HG02763 (cell line): ENCODE measurements around the gene TSSK6.
"Not testable (repeated sequence)": the region's sequence is repeated elsewhere in the genome, so short reads cannot be mapped to it uniquely, and the experiment has no call there.

Experiments
- ATAC-seq: cut with Tn5 transposase; IDR thresholded peaks from one replicate; pipeline ENCODE4 v1.9.1; 2021; ENCODE audit warnings: mild to moderate bottlenecking, moderate library complexity; ENCODE audit not compliant: unreplicated experiment

TSSK6 gene

DNA sequence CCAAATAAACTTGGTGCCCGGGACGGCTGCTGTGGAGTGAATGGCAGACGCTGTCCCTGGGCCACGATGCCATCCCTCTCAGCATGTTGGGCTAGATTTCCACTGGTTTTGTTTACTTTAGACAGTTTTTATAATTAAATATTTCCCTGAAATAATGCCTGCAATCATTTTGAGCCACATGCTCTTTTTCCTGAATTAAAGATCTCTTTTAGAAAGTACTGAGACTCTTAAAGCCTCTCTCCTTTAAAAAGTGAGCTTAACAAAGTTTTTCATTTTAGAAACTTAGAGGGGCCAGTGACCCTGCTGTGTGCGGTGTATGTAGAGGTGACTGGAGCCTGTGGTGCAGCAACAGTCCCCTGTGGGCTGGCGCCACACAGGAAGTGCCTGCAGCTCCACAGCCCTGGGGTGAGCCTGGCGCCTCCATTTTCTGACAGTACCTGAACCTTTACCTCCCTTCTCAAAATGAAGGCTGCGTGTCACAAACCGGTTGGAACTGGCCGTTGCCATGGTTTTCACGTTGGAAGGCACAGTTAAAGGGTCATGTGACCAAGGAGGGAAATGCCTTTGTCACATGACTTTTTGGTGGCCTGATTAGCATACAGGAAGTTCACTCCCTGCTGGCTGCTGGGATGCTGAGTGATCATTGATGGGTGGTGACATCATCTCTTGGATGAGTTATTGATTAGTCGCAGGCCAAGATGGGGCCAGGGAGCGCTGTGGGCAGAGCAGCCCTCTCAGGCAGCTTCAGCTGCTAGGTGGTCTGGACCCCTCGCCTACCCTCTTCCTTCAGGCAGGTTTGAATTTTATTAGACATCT is 26.3 kb downstream of the TSSK6 start:
- ATAC-seq = peak; percentile 46

DNA sequence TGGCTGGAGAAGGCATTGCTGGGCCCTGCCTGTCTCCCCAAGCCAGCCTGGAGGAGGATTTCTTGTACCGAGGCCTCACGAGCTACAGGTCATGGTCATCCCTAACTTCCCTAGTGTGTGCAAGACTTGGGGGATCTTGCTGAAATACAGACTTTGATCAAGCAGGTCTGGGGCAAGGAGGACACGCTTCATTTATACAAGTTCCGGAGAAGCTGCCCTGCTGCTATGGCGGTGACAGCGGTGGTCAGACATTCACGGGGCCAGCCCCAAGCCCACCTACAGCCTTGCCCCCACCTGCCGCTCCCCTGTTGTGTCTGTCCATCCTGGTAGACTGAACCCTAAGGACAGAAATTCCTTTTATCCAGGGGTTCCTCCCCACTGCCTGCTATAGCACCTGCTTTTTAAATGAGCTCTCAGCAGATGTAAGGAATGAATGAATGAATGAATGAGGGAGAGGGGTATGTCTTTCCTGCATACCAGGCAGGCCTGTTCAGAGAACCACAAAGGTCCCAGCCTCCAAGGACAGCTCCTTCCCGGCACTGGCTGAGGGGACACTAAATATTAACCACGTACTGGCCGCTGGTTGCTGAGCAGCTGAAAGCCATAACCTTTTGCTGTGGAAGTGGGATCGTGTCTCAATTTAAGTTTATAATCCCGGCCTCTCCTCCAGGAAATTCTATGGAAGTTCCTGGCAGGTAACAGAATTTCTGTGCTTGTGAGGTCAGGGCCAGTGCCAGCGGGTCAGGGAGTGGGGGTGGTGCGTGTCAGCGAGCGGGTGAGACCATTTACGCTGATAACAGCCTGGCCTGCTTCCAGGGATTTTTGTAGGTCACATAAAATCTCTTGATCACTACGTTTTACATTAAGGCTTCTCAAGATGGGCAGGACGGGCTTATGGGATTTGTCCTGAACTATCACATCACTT is 27.1 kb downstream of the TSSK6 start:
- ATAC-seq = no peak

DNA sequence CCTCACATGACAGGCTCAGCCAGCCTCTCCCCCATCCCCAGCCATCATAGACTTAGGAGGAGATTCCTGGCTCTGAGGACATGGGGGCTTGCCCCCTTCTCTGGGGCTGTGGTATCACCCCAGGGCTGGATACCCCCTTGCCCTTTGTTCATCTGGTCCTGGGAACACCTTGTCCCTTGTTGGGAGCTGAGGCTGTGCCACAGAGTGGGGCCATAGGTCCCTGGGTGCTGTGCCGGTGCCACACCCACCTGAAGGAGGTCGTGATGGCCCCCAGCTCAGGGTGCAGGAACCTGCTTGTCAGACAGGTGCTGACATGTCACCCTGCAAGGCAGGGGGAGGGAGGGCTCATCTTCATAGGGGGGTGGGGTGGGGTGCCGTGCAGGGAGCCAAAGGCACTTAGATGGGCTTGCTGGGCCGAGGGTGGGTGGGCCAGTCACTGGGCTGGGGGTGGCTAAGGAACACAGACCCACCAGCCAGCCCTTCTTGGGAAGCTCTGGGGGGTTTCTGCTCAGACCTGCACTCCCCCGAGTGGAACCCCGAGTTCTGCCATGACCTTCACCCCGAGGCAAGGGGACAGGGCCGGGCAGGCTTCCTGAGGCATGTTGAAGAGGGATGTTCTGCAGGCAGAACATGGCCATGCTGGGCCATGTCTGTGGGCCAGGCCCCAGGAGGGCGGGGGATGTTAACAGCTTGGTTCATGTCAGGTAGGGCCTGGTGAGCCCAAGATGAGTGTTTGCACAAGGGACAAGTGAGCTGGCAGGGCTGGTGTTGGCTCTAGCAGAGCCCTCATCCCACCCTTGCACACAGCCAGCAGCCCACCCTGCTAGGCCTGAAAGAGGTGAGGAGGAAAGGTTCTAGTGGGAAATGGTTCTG is 28.0 kb downstream of the TSSK6 start:
- no peak for ATAC-seq

DNA sequence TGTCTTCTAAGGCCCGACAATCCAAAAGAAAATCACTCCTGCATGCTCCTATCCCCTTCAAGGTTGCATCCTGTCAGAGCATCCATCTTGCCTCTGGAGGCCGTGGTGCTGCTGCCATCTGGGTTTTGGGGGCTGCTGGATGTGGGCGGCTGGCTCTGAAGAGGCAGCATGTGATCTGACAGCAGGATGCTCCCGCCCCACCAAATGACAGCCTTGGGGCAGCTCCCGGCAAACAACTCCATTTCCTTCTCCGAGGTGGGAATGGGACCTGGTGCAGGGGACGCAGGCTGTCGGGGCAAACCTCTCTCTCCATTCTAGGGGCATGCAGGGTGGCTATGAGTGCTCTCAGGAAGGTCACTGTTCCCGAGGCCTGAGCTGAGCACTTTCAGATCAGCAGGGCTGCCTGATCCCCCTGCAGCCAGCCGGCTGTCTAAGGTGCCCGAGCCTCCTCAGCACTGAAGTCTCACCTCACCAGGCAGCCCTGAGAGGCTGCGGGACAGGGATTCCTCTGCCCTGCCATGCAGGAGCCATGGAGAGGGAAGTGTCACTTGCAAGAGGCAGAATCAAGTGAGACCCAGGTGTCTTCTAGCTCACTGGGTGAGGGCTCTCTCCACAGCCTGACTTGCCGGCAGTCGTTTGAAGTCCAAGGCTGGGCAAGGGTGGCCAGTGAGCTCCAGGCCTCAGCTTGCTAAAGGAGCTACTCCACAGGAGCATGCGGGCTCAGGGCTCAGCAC is 28.8 kb downstream of the TSSK6 start:
- ATAC-seq = no peak

DNA sequence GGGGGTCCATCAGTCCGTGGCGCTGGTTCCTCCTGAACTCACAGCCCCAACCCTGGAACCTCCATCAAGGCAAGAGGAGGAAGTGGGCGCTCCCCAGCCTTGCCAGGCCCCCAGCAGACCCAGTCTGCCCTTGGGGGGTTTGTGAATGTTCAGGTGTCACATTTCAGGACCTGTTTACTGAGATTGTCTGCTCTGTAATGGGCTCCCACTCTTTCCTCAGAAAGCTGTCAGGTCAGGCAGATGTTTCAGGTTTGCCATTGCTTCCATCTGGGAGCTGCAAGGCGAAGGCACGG is 29.4 kb downstream of the TSSK6 start:
- ATAC-seq = no peak

DNA sequence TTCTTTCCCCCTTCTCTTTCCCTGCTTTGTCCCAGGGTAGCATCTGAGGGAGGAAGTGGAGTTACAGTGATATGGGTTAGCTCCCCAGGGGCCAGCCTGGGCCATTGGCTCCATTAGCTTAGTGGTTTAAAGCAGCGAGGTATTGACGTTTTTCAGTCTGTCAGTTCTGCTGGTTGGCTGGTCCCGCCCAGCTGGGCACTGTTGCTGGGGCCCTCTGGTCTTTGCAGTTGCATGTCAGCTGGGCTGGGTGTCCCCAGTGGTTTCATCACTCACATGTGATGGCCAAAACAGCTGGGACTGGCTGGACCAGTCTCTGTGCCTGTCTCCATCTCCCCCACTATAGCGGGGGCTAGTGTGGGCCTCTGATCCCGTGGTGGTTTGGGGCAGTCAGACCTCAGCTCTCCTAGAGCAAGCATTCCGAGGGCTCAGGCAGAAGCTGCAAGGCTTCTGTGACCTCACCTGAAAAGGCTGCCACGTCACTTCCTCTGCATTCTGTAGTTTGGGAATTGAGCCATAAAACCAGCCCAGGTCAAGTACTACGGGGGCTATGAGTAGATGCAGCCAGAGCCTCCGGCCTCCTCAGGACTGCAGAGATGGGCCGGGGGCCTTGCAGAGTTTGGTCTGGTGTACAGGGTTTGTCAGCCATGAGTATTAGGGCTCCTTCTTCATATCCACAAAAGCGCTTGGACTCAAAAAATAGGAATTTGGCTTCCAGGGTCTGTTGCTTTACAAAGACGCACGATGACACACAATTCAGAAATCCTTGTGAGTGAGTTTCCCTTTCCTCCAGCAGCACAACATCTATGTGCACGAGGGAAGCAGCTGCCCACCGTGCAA is 30.0 kb downstream of the TSSK6 start:
- no peak for ATAC-seq

DNA sequence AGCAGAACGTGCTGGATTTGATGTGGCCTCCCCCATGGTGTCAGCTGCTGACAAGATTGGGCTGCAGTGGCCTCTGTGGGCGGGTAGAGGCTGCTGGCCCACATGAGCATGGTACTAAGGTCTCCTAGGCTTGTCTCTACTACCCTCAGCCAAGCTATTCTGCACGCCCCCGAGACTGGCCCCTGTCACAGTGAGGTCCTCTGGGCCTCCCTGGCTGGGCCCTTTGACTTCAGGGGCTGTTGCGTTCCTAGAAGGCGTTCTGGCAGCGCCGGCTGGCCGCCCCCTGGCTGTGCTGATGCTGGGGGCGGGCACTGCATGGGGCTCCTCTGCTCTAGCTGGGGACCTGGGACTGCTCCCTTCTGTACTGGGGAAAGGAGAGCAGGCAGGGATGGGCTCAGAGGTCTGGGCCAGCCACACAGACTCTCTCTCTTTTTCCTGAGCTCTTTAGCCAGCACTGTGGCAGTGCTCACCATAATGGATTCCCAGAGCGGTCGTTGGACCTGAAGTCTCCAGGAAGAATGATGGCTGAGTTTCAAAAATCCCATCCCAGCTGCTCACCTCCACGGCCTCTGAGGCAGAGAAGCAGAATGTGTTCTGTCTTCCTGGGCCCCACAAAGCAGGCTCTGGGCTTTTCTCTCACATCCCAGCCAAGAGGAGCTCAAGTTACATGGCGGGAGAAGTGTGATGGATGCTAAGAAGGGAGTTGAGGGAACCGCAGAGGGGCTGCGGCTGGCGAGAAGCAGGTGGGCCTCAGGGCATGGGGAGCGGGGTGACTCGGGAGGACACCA is 32.3 kb downstream of the TSSK6 start:
- ATAC-seq = no peak

DNA sequence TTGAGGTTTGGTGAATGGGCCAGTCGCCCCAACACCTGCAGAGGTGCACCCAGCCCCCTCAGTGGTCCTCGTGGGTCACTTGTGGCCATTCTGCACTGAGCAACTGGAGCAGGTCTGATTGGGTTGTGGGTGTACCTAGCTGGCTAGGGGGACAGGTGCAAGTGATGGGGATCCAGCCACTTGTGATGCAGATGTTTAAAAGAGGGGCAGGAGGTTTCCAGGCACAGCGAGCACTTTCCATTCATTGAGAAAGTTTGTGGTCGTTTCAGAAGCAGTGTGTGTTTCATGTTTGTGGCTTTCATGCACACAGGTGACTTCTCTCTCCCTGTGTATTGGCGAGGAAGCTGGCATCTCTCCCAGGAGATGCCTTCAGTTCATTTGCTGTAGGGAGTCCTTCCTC is 34.7 kb downstream of the TSSK6 start:
- ATAC-seq = no peak

DNA sequence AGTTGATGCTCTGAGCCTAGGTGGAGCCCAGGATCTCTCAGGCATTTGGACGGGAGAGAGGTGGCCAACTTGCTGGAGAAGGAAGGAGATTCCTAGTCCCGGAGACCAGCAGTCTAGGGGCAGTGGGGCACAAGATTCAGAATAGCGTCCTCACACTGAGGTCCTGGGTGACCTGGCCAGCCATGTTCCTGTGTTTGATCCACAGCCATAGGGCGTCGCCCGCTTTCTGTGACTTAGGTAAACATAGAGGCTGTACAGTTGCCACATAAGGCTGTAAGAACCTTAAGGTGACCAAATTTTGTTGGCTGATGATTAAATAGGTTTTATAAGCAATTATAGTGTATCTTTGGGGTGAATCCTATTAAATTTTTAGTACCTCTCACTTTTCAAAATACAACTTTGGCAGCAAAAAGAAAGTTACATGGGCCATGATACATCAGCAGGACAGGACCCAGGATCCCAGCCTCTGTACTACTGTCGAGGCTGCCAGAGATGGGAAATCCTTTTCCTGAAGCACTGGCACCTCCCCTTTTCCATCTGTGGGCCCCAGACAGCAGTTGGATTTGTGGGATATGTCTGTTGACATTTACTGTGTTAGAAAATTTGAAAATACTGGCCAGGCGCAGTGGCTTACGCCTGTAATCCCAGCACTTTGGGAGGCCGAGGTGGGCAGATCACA is 37.5 kb downstream of the TSSK6 start:
- no peak for ATAC-seq

DNA sequence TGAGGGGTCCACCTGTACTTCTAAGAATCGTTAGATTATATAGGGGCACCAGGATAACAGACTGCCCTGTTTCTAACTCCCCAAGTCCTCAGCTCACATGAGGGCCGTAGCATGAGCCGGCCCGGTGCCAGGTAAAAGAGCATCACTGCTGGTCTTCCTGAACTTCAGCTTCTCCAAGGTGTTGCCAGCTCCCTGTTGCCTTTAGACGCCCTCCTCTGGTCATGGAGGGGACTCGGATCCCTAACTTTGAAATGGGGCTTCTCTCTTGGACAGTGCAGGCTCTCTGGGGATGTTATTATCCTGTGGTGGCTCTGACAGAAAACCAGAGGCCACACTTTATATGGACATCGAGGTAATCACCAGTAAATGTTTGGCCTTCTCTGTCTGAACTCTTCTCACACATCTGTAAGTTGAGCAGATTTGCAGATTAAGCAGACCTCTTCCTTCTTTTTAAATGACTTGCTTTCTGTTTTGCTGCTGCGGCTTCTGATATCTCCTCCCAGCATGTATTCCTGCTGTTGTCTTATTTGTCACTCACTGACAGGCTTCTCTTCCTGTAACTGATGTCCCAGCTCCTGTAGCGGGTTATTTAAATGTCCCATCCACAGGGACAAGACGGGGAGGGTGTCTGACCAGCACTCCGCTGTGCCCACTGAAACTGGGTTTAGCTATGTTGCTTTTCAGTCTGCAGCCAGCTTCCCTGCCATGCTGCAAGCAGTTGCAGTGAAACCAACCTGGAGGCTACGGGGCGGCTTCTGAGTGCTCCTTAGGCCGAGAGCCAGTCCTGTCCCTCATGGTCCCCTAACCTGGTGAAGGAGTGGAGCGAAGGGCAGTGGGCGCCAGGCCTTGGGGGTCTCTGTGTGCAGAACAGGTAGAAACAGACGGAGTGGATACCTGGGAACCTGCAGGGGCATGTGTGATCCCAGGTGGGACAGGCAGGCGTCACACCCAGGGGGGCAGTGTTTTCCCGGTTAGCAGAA is 39.2 kb downstream of the TSSK6 start:
- ATAC-seq = no peak

DNA sequence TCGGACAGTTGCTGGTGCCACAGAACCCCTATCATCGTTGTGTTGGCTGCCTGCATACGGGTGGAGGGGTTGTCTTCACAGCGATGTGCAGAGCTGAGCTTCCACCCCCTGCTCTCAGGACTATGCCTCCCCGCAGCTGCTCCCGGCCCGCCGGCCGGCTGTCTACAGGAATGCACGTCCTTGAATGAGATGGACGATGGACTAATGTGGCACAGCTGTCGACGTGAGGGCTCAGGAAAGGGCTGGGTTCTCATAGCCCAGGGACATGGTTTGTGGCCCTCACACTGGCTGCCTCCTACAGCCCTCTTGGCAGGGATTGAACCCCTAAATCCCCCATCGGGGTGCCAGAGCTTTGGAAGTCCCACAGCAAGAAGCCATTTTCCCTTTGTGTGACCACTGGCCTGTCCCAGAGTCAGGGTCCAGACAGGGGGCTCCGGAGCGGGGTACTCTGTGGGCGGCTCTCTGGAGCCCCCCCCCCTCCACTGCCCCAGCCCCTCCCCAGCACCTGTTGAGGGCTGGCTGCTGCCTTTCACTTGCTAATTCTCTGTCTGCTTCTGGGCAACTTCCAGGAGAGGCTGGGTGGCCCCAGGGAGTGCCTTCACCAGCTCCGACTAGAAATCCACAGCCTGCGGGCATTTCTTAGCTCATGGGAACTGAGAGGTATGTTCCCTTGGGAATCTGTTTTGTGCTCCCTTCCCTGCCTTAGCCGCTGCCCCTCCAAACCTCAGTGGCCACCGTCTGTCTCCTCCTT is 40.2 kb downstream of the TSSK6 start:
- no peak for ATAC-seq

DNA sequence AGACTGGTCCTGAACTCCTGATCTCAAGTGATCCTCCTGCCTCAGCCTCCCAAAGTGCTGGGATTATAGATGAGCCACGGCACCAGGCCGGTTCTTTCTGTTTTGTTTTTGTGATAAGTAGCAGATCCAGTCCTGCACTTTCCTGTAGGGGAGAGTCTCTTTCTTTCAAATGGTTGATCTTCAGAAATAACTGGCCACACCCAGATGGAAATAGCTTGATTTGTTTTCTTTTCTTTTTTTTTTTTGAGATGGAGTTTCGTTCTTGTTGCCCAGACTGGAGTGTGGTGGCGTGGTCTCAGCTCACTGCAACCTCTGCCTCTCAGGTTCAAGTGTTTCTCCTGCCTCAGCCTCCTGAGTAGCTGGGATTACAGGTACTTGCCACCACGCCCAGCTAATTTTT is 43.2 kb downstream of the TSSK6 start:
- not testable (repeated sequence) for ATAC-seq

DNA sequence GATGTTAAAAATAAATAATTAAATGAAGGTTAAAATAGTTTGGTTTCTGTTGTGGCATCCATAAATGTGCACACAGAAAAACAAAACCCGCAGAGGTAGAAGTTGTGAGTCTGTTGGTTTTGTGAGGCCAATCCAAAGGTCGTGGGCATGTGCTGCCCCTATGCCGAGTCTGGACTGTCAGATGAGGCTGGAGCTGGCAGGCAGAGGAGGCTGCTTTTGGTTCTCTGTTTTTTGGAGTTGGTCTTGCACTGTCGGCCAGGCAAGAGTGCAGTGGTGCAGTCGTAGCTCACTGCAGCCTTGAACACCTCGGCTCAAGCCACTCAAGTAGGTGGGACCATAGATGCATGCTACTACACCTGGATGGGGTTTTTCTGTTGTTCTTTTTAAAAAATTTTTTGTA is 43.7 kb downstream of the TSSK6 start:
- ATAC-seq = no peak

DNA sequence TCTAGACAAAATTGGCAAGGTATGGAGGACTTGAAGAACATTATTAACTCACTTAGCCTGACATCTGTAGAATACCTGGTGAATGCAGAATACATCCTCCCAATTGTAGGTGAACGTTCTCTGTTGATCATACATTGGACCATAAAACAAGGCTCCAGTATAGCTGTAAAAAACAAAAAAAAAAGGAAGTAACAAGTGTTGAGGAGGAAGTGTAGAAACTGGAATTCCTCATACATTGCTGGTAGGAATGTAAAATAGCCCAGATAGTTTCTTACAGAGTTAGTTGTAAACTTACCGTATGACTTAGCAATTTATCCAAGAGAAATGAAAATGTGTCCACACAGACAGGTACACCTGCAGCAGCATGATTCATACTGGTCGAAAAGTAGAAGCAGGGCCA is 44.8 kb downstream of the TSSK6 start:
- ATAC-seq = no peak

DNA sequence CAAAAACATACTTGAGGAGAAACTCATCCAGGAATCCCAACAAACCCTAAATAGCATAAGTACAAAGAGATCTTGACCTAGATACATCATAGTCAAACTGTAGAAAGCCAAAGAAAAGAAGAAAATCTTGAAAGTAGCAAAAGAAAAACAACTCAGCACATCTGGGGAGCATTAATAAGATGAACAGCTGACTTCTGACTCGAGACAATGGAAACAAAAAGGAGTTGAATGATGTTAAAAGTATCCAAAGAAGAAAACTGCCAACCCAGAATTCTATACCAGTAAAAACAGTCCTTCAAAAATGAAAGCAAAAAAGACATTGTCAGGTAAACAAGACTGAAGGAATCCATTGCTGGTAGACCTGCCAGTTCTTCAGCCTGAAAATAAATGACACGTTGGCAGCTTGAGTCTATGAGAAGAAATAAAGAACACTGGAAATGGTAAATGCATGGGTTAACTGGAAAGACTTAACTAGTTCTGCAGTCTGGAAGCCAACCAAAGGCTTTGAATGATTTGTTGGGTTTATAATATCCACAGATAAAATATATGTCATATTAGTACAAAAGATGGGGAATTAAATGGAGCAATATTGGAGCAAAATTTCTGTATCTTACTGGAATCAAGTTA is 46.8 kb downstream of the TSSK6 start:
- no peak for ATAC-seq

DNA sequence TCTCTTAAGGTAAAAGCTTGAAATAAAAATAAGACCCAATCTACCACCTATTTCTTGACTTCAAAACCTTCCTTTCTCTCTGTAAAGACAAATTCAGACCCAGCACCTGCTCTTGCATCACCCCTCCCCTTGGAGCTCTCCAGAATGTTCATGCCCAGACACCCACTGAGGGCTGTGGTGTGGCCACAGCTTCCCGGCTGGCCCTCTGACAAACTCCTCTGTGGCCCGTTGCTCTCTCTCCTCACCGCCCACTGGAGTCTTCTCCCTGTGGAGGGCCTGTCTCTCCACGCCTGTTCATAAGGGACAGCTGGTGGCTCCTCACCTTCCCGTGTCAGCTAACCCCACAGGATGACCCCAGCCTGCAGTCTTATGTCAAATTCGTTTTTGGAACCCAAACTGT is 49.1 kb downstream of the TSSK6 start:
- ATAC-seq = no peak
